ENCODE results near the gene LTA4H.
A peak's percentile ranks its signal among the peaks of the same experiment; 100 is the strongest.
"Not testable (repeated sequence)": the region's sequence is repeated elsewhere in the genome, so short reads cannot be mapped to it uniquely, and the experiment has no call there.

Gene LTA4H

GRCh38 chr12:95974358-95974757 lies 61.0 kb downstream of the LTA4H start:
- H3K9ac ChIP-seq (ENCODE audit: low read length), result no peak overlapping the region
- no peaks in the 10 kb centered on the region for H3K27me3 ChIP-seq (ENCODE audit: insufficient read depth, low read length, poor library complexity)
- no peak overlapping the region for H2AK5ac ChIP-seq (ENCODE audit: low read length)
- no peak overlapping the region for H3K23ac ChIP-seq (ENCODE audit: low read length)
- H3K4me1 ChIP-seq (ENCODE audit: control insufficient read depth, low read depth, low read length), result no peaks in the 10 kb centered on the region
- H3K4ac ChIP-seq (ENCODE audit: low read depth, low read length), result no peak overlapping the region
- H2BK15ac ChIP-seq (replicated peaks; ENCODE audit: low read depth), result no peak overlapping the region
- no peak overlapping the region for H3K56ac ChIP-seq (ENCODE audit: low read length)
- no peak overlapping the region for H2BK120ac ChIP-seq (ENCODE audit: low read depth, low read length)
- no peak overlapping the region for H4K5ac ChIP-seq (ENCODE audit: low read length)
- H3K79me2 ChIP-seq (ENCODE audit: control insufficient read depth, insufficient read depth, low read length), result no peaks in the 10 kb centered on the region
- no peak for DNase-seq
- no peaks in the 10 kb centered on the region for H3K36me3 ChIP-seq (ENCODE audit: control insufficient read depth, insufficient read depth, low read length)
- WGBS (ENCODE audit: extremely low coverage, insufficient coverage, low lambda C conversion rate), result no CpG with 5 or more reads among the region's 2 CpGs
- H3K27ac ChIP-seq (ENCODE audit: low read depth, low read length), result no peak overlapping the region
- no peak overlapping the region for H2BK5ac ChIP-seq (ENCODE audit: low read length)
- H3K18ac ChIP-seq (ENCODE audit: low read length), result no peak overlapping the region
- no peaks in the 10 kb centered on the region for H3K79me1 ChIP-seq (ENCODE audit: low read length)
- no peak overlapping the region for H4K8ac ChIP-seq (ENCODE audit: low read depth, low read length)
- H3K4me3 ChIP-seq (ENCODE audit: low read length), result no peak overlapping the region
- no peak overlapping the region for H3K4me2 ChIP-seq (ENCODE audit: low read length)

DNA sequence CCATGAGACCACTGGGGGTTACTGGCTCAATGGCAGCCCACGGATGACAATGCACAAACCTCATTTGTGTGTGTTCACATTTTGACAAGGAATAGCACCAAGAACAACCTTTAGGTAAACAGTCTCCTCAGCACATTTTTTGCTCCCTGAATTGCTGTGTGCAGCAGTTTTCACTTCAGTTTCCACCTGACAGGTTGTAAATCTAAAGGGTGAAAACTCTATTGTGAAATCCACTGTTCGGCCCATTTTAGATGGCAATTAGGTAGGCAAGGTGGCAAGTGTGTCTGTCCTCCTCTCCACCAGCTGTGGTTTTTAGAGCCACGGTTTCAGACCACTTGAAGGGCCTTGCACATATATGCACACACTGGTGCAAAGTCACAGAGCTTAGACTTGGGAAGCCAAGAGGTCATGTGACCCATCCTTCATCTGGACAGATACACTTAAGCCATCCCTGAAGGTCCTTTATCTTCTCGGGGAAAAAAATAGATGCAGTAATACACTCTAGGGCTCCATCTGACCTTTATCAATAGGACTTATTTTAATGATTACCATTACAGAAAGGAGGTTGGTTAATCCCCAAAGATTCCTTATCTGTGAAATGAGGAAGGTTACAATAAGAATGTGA lies 62.4 kb downstream of the LTA4H start:
- no peak overlapping the region for H2BK15ac ChIP-seq (replicated peaks; ENCODE audit: low read depth)
- H3K79me2 ChIP-seq (ENCODE audit: control insufficient read depth, insufficient read depth, low read length), result no peaks in the 10 kb centered on the region
- H3K27ac ChIP-seq (ENCODE audit: low read depth, low read length), result no peak overlapping the region
- no peaks in the 10 kb centered on the region for H3K36me3 ChIP-seq (ENCODE audit: control insufficient read depth, insufficient read depth, low read length)
- no peak for DNase-seq
- H2AK5ac ChIP-seq (ENCODE audit: low read length), result no peak overlapping the region
- no peak overlapping the region for H2BK120ac ChIP-seq (ENCODE audit: low read depth, low read length)
- no peaks in the 10 kb centered on the region for H3K27me3 ChIP-seq (ENCODE audit: insufficient read depth, low read length, poor library complexity)
- no peak overlapping the region for H2BK5ac ChIP-seq (ENCODE audit: low read length)
- H3K56ac ChIP-seq (ENCODE audit: low read length), result no peak overlapping the region
- H3K4me1 ChIP-seq (ENCODE audit: control insufficient read depth, low read depth, low read length), result no peaks in the 10 kb centered on the region
- no peak overlapping the region for H4K8ac ChIP-seq (ENCODE audit: low read depth, low read length)
- no CpG with 5 or more reads among the region's 4 CpGs for WGBS (ENCODE audit: extremely low coverage, insufficient coverage, low lambda C conversion rate)
- no peak overlapping the region for H3K9ac ChIP-seq (ENCODE audit: low read length)
- H4K5ac ChIP-seq (ENCODE audit: low read length), result no peak overlapping the region
- H3K4me2 ChIP-seq (ENCODE audit: low read length), result no peak overlapping the region
- no peak overlapping the region for H3K18ac ChIP-seq (ENCODE audit: low read length)
- H3K4me3 ChIP-seq (ENCODE audit: low read length), result no peak overlapping the region
- H3K23ac ChIP-seq (ENCODE audit: low read length), result no peak overlapping the region
- no peak overlapping the region for H3K4ac ChIP-seq (ENCODE audit: low read depth, low read length)
- H3K79me1 ChIP-seq (ENCODE audit: low read length), result no peaks in the 10 kb centered on the region

DNA sequence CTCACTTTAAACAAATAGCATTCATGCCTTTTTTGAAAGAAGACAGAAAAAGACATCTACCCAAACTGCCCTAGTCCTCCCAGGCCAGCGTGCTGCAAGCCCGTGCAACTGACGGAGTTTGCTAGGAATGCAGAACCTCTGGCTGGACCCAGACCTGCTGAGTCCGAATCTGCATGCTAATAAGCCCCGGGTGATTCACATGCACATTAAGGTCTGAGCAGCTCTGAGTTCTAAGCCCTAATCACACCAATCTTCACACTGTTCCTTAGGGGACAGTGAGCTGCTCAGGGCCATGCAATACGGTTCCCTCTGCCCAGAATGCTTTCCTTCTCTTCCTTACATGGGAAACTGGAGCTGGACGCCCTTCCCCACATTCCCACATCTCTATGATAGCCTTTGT lies 64.5 kb downstream of the LTA4H start:
- no peak overlapping the region for H3K4me2 ChIP-seq (ENCODE audit: low read length)
- no peaks in the 10 kb centered on the region for H3K79me2 ChIP-seq (ENCODE audit: control insufficient read depth, insufficient read depth, low read length)
- H3K79me1 ChIP-seq (ENCODE audit: low read length), result no peaks in the 10 kb centered on the region
- no peak overlapping the region for H3K4me3 ChIP-seq (ENCODE audit: low read length)
- peak; percentile 95 for DNase-seq
- H3K27ac ChIP-seq (ENCODE audit: low read depth, low read length), result no peak overlapping the region
- no peak overlapping the region for H2AK5ac ChIP-seq (ENCODE audit: low read length)
- no peak overlapping the region for H3K56ac ChIP-seq (ENCODE audit: low read length)
- no peak overlapping the region for H3K9ac ChIP-seq (ENCODE audit: low read length)
- H2BK5ac ChIP-seq (ENCODE audit: low read length), result no peak overlapping the region
- no peak overlapping the region for H2BK120ac ChIP-seq (ENCODE audit: low read depth, low read length)
- no peaks in the 10 kb centered on the region for H3K4me1 ChIP-seq (ENCODE audit: control insufficient read depth, low read depth, low read length)
- no peaks in the 10 kb centered on the region for H3K27me3 ChIP-seq (ENCODE audit: insufficient read depth, low read length, poor library complexity)
- no peak overlapping the region for H2BK15ac ChIP-seq (replicated peaks; ENCODE audit: low read depth)
- no peak overlapping the region for H3K23ac ChIP-seq (ENCODE audit: low read length)
- no peak overlapping the region for H3K4ac ChIP-seq (ENCODE audit: low read depth, low read length)
- WGBS (ENCODE audit: extremely low coverage, insufficient coverage, low lambda C conversion rate), result no CpG with 5 or more reads among the region's 7 CpGs
- H4K8ac ChIP-seq (ENCODE audit: low read depth, low read length), result no peak overlapping the region
- H3K18ac ChIP-seq (ENCODE audit: low read length), result no peak overlapping the region
- no peaks in the 10 kb centered on the region for H3K36me3 ChIP-seq (ENCODE audit: control insufficient read depth, insufficient read depth, low read length)
- H4K5ac ChIP-seq (ENCODE audit: low read length), result no peak overlapping the region

DNA sequence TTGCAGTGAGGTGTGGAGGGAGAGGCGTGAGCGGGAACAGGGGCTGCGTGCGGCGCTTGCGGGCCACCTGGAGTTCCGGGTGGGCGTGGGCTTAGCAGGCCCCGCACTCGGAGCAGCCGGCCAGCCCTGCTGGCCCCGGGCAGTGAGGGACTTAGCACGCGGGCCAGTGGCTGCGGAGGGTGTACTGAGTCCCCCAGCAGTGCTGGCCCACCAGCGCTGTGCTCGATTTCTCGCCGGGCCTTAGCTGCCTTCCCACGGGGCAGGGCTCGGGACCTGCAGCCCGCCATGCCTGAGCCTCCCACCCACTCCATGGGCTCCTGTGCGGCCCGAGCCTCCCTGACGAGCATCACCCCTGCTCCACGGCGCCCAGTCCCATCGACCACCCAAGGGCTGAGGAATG lies 66.3 kb downstream of the LTA4H start:
- H3K36me3 ChIP-seq (ENCODE audit: control insufficient read depth, insufficient read depth, low read length); H4K5ac ChIP-seq (ENCODE audit: low read length); H3K56ac ChIP-seq (ENCODE audit: low read length); H2AK5ac ChIP-seq (ENCODE audit: low read length); H2BK15ac ChIP-seq (replicated peaks; ENCODE audit: low read depth); H4K8ac ChIP-seq (ENCODE audit: low read depth, low read length); H3K27me3 ChIP-seq (ENCODE audit: insufficient read depth, low read length, poor library complexity); H3K27ac ChIP-seq (ENCODE audit: low read depth, low read length); H3K4me2 ChIP-seq (ENCODE audit: low read length); H3K79me1 ChIP-seq (ENCODE audit: low read length); H3K23ac ChIP-seq (ENCODE audit: low read length); H3K9ac ChIP-seq (ENCODE audit: low read length); H2BK5ac ChIP-seq (ENCODE audit: low read length); H2BK120ac ChIP-seq (ENCODE audit: low read depth, low read length); H3K18ac ChIP-seq (ENCODE audit: low read length); H3K4ac ChIP-seq (ENCODE audit: low read depth, low read length); H3K4me1 ChIP-seq (ENCODE audit: control insufficient read depth, low read depth, low read length); DNase-seq; H3K79me2 ChIP-seq (ENCODE audit: control insufficient read depth, insufficient read depth, low read length); H3K4me3 ChIP-seq (ENCODE audit: low read length): not testable (repeated sequence)
- no CpG with 5 or more reads among the region's 28 CpGs for WGBS (ENCODE audit: extremely low coverage, insufficient coverage, low lambda C conversion rate)

DNA sequence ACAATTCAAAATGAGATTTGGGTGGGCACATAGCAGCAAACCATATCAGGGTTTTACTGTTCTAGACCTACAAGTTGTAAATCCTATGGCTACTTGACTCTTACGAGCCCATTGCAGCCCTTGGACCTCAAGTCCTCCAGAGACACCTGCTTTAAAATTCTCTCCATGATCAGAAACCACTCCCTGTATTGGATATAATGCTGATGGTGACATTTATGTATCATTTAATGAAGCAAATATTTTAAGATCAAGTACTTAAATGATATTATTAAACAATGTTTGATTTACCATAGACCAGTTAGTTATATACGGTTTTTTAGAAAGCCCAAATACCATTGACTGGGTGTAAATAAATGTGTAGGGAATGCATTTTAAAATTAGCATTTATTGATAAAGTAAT lies 68.1 kb downstream of the LTA4H start:
- H3K79me2 ChIP-seq (ENCODE audit: control insufficient read depth, insufficient read depth, low read length), result no peaks in the 10 kb centered on the region
- H3K4ac ChIP-seq (ENCODE audit: low read depth, low read length), result no peak overlapping the region
- H3K79me1 ChIP-seq (ENCODE audit: low read length), result no peaks in the 10 kb centered on the region
- no peak overlapping the region for H3K9ac ChIP-seq (ENCODE audit: low read length)
- H4K5ac ChIP-seq (ENCODE audit: low read length), result no peak overlapping the region
- no peaks in the 10 kb centered on the region for H3K27me3 ChIP-seq (ENCODE audit: insufficient read depth, low read length, poor library complexity)
- H3K23ac ChIP-seq (ENCODE audit: low read length), result no peak overlapping the region
- DNase-seq, result no peak
- no peak overlapping the region for H2AK5ac ChIP-seq (ENCODE audit: low read length)
- no peak overlapping the region for H4K8ac ChIP-seq (ENCODE audit: low read depth, low read length)
- no peak overlapping the region for H3K27ac ChIP-seq (ENCODE audit: low read depth, low read length)
- H3K36me3 ChIP-seq (ENCODE audit: control insufficient read depth, insufficient read depth, low read length), result no peaks in the 10 kb centered on the region
- no peak overlapping the region for H2BK5ac ChIP-seq (ENCODE audit: low read length)
- WGBS (ENCODE audit: extremely low coverage, insufficient coverage, low lambda C conversion rate), result no CpG with 5 or more reads among the region's 2 CpGs
- H2BK120ac ChIP-seq (ENCODE audit: low read depth, low read length), result no peak overlapping the region
- no peak overlapping the region for H3K4me2 ChIP-seq (ENCODE audit: low read length)
- H2BK15ac ChIP-seq (replicated peaks; ENCODE audit: low read depth), result no peak overlapping the region
- no peak overlapping the region for H3K56ac ChIP-seq (ENCODE audit: low read length)
- H3K18ac ChIP-seq (ENCODE audit: low read length), result no peak overlapping the region
- H3K4me3 ChIP-seq (ENCODE audit: low read length), result no peak overlapping the region
- no peaks in the 10 kb centered on the region for H3K4me1 ChIP-seq (ENCODE audit: control insufficient read depth, low read depth, low read length)

DNA sequence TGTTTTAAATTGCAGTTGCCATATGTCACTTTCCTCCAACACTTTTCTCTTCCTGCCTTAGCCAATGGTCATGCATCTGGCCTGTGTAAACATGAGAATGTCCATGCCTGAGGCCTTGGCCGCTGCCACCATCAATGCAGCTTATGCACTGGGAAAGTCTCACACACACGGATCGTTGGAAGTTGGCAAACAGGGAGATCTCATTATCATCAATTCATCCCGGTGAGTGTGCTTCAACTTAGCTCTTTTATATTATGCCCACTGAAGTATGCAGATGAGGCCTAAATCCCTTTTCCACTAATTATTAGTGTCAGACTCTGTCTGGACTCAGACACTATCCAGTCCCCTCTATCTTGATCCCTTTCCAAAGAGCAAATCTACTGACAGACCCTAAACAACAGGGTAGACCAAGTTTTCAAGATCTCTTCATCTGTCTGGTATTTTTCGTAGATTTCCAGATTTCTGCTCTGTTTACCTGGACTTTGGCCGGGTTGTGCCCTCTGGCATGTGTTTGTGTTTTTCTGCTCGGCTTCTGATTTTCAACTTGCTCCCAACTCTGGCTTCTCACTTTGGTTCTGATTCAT lies 69.0 kb downstream of the LTA4H start:
- Histone ChIP-seq H3K23ac (ENCODE audit: low read length) (no peak overlapping the region), H2AK5ac (ENCODE audit: low read length) (no peak overlapping the region), H3K36me3 (ENCODE audit: control insufficient read depth, insufficient read depth, low read length) (no peaks in the 10 kb centered on the region), H3K27me3 (ENCODE audit: insufficient read depth, low read length, poor library complexity) (no peaks in the 10 kb centered on the region), H4K8ac (ENCODE audit: low read depth, low read length) (no peak overlapping the region), H3K18ac (ENCODE audit: low read length) (no peak overlapping the region), H3K4me2 (ENCODE audit: low read length) (no peak overlapping the region), H3K9ac (ENCODE audit: low read length) (no peak overlapping the region), H3K56ac (ENCODE audit: low read length) (no peak overlapping the region), H3K79me2 (ENCODE audit: control insufficient read depth, insufficient read depth, low read length) (no peaks in the 10 kb centered on the region), H2BK120ac (ENCODE audit: low read depth, low read length) (no peak overlapping the region), H2BK5ac (ENCODE audit: low read length) (no peak overlapping the region), H3K4me1 (ENCODE audit: control insufficient read depth, low read depth, low read length) (no peaks in the 10 kb centered on the region), H2BK15ac (replicated peaks; ENCODE audit: low read depth) (no peak overlapping the region), H3K79me1 (ENCODE audit: low read length) (no peaks in the 10 kb centered on the region), H4K5ac (ENCODE audit: low read length) (no peak overlapping the region), H3K27ac (ENCODE audit: low read depth, low read length) (no peak overlapping the region), H3K4me3 (ENCODE audit: low read length) (no peak overlapping the region), H3K4ac (ENCODE audit: low read depth, low read length) (no peak overlapping the region)
- WGBS (ENCODE audit: extremely low coverage, insufficient coverage, low lambda C conversion rate), result no CpG with 5 or more reads among the region's 7 CpGs
- no peak for DNase-seq
